Endothelial cell of hepatic sinusoid (primary cell): ENCODE measurements around the gene ANKRD6.

Experiments used
- in situ Hi-C: cut with HindIII; loops from 2 replicates; pipeline ENCODE4 v1.10.0; 2017; ENCODE audit warnings: low sequenced_read_pairs

Gene ANKRD6

GRCh38 chr6:89462503-89462902 lies 29.6 kb downstream of the ANKRD6 start:
- in situ Hi-C loops, result no loop called here

- in situ Hi-C loops, result no loop called here
These were observed 31.3 kb downstream of the ANKRD6 start for GRCh38 chr6:89464295-89464694.

GRCh38 chr6:89467437-89467836 lies 34.5 kb downstream of the ANKRD6 start:
- in situ Hi-C loops, result no loop called here

- in situ Hi-C loops, result no loop called here
These were observed 36.0 kb downstream of the ANKRD6 start for GRCh38 chr6:89468998-89469397.

GRCh38 chr6:89471287-89471867 lies 38.4 kb downstream of the ANKRD6 start:
- in situ Hi-C loops, result no loop called here

- in situ Hi-C loops, result no loop called here
These were observed 42.1 kb downstream of the ANKRD6 start for GRCh38 chr6:89475101-89475500.

GRCh38 chr6:89475634-89476033 lies 42.7 kb downstream of the ANKRD6 start:
- in situ Hi-C loops, result no loop called here

GRCh38 chr6:89479897-89480296 lies 46.9 kb downstream of the ANKRD6 start:
- in situ Hi-C loops, result no loop called here

- in situ Hi-C loops, result no loop called here
These were observed 48.7 kb downstream of the ANKRD6 start for GRCh38 chr6:89481695-89482094.

- in situ Hi-C loops, result no loop called here
These were observed 49.2 kb downstream of the ANKRD6 start for GRCh38 chr6:89482126-89482525.

- in situ Hi-C loops, result no loop called here
These were observed 50.3 kb downstream of the ANKRD6 start for GRCh38 chr6:89483111-89483720.

GRCh38 chr6:89485320-89485719 lies 52.4 kb downstream of the ANKRD6 start:
- in situ Hi-C loops, result no loop called here

GRCh38 chr6:89487864-89488263 lies 54.9 kb downstream of the ANKRD6 start:
- in situ Hi-C loops, result no loop called here

GRCh38 chr6:89488438-89488837 lies 55.5 kb downstream of the ANKRD6 start:
- in situ Hi-C loops, result no loop called here

GRCh38 chr6:89489078-89489477 lies 56.1 kb downstream of the ANKRD6 start:
- in situ Hi-C loops, result no loop called here

- in situ Hi-C loops, result no loop called here
These were observed 59.2 kb downstream of the ANKRD6 start for GRCh38 chr6:89492025-89492640.

GRCh38 chr6:89494131-89494793 lies 61.3 kb downstream of the ANKRD6 start:
- in situ Hi-C loops, result no loop called here

GRCh38 chr6:89495961-89496535 lies 63.1 kb downstream of the ANKRD6 start:
- in situ Hi-C loops, result no loop called here

GRCh38 chr6:89500611-89501010 lies 67.7 kb downstream of the ANKRD6 start:
- in situ Hi-C loops, result no loop called here

GRCh38 chr6:89501222-89501621 lies 68.3 kb downstream of the ANKRD6 start:
- in situ Hi-C loops, result no loop called here

GRCh38 chr6:89501753-89502152 lies 68.8 kb downstream of the ANKRD6 start:
- in situ Hi-C loops, result no loop called here

- in situ Hi-C loops, result no loop called here
These were observed 70.7 kb downstream of the ANKRD6 start for GRCh38 chr6:89503641-89504040.
